Thymus (tissue), 11 donors: Measurements from ENCODE around the gene SLC66A2. TPM values are rescaled to one million over a fixed set of nuclear protein-coding genes. Genes with fewer than 3 reads are reported as not detected.

Experiments used
- DNase-seq, 9 donors: peaks; one replicate each; pipeline ENCODE4 v3.0.0-alpha.2; 2013; ENCODE audit warnings: low spot score in 9 of 9, low read depth in 6 of 9, missing footprints in 1 of 9
- H3K27ac ChIP-seq, 2 donors: one replicate each; pipeline ENCODE4 v1.5.1; 2013; ENCODE audit warnings: control low read depth in 1 of 2, low read depth in 1 of 2, low read length in 1 of 2, mild to moderate bottlenecking in 1 of 2, moderate library complexity in 1 of 2
- H3K27me3 ChIP-seq, 2 donors: one replicate each; pipeline ENCODE4 v1.5.1; 2013; ENCODE audit warnings: low read length in 1 of 2; ENCODE audit not compliant: control insufficient read depth in 2 of 2, insufficient read depth in 1 of 2
- H3K36me3 ChIP-seq, 2 donors: one replicate each; pipeline ENCODE4 v1.5.1; 2013; ENCODE audit warnings: low read length in 1 of 2, mild to moderate bottlenecking in 1 of 2, moderate library complexity in 1 of 2; ENCODE audit not compliant: control insufficient read depth in 2 of 2, insufficient read depth in 2 of 2
- H3K4me1 ChIP-seq, 2 donors: one replicate each; pipeline ENCODE4 v1.5.1; 2013; ENCODE audit warnings: low read length in 2 of 2; ENCODE audit not compliant: control insufficient read depth in 2 of 2, insufficient read depth in 2 of 2
- H3K4me3 ChIP-seq, 2 donors: one replicate each; pipeline ENCODE4 v1.5.1; 2013; ENCODE audit warnings: low read length in 2 of 2, control low read depth in 1 of 2, mild to moderate bottlenecking in 1 of 2
- H3K9me3 ChIP-seq, 2 donors: one replicate each; pipeline ENCODE4 v1.5.1; 2013; ENCODE audit warnings: low read length in 1 of 2, mild to moderate bottlenecking in 1 of 2; ENCODE audit not compliant: control insufficient read depth in 2 of 2, insufficient read depth in 1 of 2
- WGBS: extraction: QIAGEN DNeasy Blood & Tissue Kit; methylation state at CpG from one replicate; pipeline ENCODE4 v1.1.7; 2013; 5-methylcytosine and 5-hydroxymethylcytosine counted together
- polyA plus RNA-seq: library from polyadenylated mRNA; stranded (reverse); fragments of 200-250 nt; gene quantifications from one replicate; pipeline ENCODE4 v1.2.3, GENCODE V29; 2013
- total RNA-seq: library from RNA; stranded (reverse); fragments of 120-200 nt; gene quantifications from one replicate; pipeline ENCODE4 v1.2.4, GENCODE V29; 2013
- donor health status: healthy.

The SLC66A2 gene
- total and polyA plus RNA-seq, 2 donors: 19.9 to 91.3 TPM

- Histone ChIP-seq H3K27ac (no peak overlapping the region), H3K36me3 (peaks cover 12 to 21% of the 10 kb centered on the region in 2 donors), H3K9me3 (peaks cover 11 to 30% of the 10 kb centered on the region in 2 donors), H3K4me1 (no peaks in the 10 kb centered on the region), H3K27me3 (no peaks in the 10 kb centered on the region), H3K4me3 (no peak overlapping the region)
- WGBS: 98% methylated on average over 24 of the region's 24 CpGs
- DNase-seq: no peak
Observed at GRCh38 chr18:79921984-79922965, 29.2 kb downstream of the SLC66A2 start.

GRCh38 chr18:79919089-79919488 lies 32.4 kb downstream of the SLC66A2 start:
- peaks cover 24 to 47% of the 10 kb centered on the region in 2 donors for H3K36me3 ChIP-seq
- 98% methylated on average over 19 of the region's 19 CpGs for WGBS
- peaks cover 16 to 57% of the 10 kb centered on the region in 2 donors for H3K9me3 ChIP-seq
- DNase-seq: no peak
- no peak overlapping the region for H3K4me3 ChIP-seq
- H3K4me1 ChIP-seq: no peaks in the 10 kb centered on the region
- no peak overlapping the region for H3K27ac ChIP-seq
- no peaks in the 10 kb centered on the region for H3K27me3 ChIP-seq

DNA sequence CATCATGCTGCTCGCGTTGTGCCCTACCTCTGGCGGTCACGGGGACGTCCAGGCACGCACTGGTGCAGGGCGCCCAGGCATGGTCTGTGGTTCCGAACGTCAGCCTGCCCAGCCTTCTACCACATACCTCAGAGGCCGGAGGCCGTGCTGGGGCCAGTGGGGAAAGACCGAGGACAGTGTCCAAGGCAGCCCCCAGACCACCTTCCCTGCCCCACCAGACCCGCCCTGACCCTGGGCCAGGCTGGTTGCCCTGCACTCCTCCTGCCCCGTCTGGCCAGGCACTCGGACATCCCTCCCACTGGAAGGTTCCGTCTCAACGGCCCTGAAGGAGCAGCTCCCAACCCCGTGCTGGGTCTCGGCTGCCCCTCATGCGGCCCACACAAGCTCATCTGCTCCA lies 32.8 kb downstream of the SLC66A2 start:
- Histone ChIP-seq H3K27me3 (no peaks in the 10 kb centered on the region), H3K9me3 (peaks cover 15 to 57% of the 10 kb centered on the region in 2 donors), H3K36me3 (peaks cover 24 to 47% of the 10 kb centered on the region in 2 donors), H3K4me3 (no peak overlapping the region), H3K4me1 (no peaks in the 10 kb centered on the region), H3K27ac (no peak overlapping the region)
- over 99% methylated on average over 20 of the region's 20 CpGs for WGBS
- DNase-seq: no peak

DNA sequence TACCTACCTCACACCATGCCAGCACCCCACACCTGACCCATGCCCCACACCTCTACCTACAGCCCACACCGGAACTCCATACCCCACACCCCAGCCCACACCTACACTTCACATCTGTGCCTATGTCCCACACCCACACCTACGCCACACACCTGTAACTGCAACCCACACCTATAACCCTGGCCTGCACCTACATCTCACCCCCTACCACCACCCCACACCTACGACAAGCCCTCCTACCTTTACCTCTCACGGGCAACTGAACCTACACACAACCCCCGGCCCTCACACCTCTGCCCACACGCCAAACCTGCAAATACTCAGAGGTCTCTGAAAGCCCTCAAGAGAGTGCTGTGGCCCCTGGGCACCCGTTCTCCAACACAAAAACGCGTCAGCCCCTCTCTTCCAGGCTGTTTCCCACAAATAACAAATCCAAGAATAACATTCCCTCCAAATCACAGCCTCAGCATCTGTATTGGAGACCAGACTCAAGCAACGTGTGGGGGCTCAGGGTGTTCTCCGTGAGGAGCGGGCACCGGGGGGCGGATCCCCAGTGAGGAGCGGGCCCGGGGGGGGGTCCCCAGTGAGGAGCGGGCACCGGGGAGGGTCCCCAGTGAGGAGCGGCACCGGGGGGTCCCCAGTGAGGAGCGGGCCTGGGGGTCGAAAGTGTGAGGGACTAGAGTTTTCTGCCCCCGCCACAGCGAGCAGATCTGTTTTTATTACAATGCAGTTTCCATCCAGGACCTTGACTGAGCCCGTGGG lies 33.4 kb downstream of the SLC66A2 start:
- Histone ChIP-seq H3K27ac (no peak overlapping the region), H3K9me3 (peaks cover 15 to 58% of the 10 kb centered on the region in 2 donors), H3K4me1 (peaks cover 0 to under 1% of the 10 kb centered on the region in 2 donors), H3K4me3 (no peak overlapping the region), H3K36me3 (peaks cover 24 to 47% of the 10 kb centered on the region in 2 donors), H3K27me3 (no peaks in the 10 kb centered on the region)
- WGBS: 96% methylated on average over 25 of the region's 25 CpGs
- DNase-seq: no peak

DNA sequence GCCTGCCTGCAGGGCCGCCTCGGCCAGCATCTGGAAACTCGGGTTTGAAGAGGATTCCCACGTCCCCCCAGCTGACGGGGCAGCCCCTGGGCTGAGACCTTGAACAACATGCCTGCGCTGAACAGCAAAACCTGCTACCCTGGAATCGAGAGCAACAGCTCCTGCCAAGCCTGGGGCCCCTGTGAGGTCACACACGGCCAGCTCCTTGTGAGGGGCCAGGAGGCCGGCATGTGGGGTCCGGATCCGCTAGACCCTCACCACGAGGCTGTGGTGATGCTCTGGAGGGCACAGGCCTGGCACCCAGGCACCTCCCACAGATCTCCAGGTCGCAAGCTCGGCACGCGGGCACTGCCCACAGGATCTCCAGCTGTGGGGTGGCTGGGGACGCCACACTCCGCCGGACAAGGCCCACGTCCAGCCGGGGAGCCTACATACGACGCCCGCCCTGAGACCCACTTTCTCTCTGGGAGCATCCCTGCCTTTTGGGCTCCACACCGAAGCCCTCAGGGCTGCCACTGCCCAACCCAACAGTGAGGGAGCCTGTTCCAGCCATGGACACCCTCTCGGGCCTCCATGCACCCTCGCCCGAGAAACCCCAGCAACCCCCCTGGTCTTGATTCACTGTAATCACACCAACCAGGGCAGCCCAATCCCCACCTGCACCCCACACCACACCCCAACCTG lies 34.1 kb downstream of the SLC66A2 start:
- DNase-seq: no peak
- H3K9me3 ChIP-seq: peaks cover 15 to 57% of the 10 kb centered on the region in 2 donors
- H3K27ac ChIP-seq: no peak overlapping the region
- H3K4me3 ChIP-seq: no peak overlapping the region
- no peaks in the 10 kb centered on the region for H3K27me3 ChIP-seq
- 96% methylated on average over 28 of the region's 28 CpGs for WGBS
- H3K4me1 ChIP-seq: peaks cover 0 to 4% of the 10 kb centered on the region in 2 donors
- peaks cover 24 to 47% of the 10 kb centered on the region in 2 donors for H3K36me3 ChIP-seq

- Histone ChIP-seq H3K9me3 (peaks cover 15 to 50% of the 10 kb centered on the region in 2 donors), H3K36me3 (peaks cover 24 to 49% of the 10 kb centered on the region in 2 donors), H3K4me3 (no peak overlapping the region), H3K4me1 (peaks cover 0 to 4% of the 10 kb centered on the region in 2 donors), H3K27ac (no peak overlapping the region), H3K27me3 (no peaks in the 10 kb centered on the region)
- no peak for DNase-seq
- WGBS: 99% methylated on average over 24 of the region's 24 CpGs
Observed at GRCh38 chr18:79916546-79917168, 34.8 kb downstream of the SLC66A2 start.

GRCh38 chr18:79916128-79916494 lies 35.3 kb downstream of the SLC66A2 start:
- 92% methylated on average over 26 of the region's 26 CpGs for WGBS
- H3K9me3 ChIP-seq: peaks cover 15 to 51% of the 10 kb centered on the region in 2 donors
- H3K27ac ChIP-seq: no peak overlapping the region
- no peaks in the 10 kb centered on the region for H3K27me3 ChIP-seq
- no peak overlapping the region for H3K4me3 ChIP-seq
- peaks cover 0 to 4% of the 10 kb centered on the region in 2 donors for H3K4me1 ChIP-seq
- H3K36me3 ChIP-seq: peaks cover 24 to 51% of the 10 kb centered on the region in 2 donors
- DNase-seq: no peak
